Stimulated activated CD4-positive, alpha-beta T cell treated with anti-CD3 and anti-CD28 coated beads, Interleukin-1b, Interleukin-23, amount 100 ng/mL, for 4 hours (primary cell): Measurements from ENCODE around the gene EVX2.

Experiments used
- DNase-seq, 2 donors: peaks; one replicate each; pipeline ENCODE4 v3.0.0-alpha.2; 2020; ENCODE audit warnings: low read depth in 2 of 2

EVX2 gene

GRCh38 chr2:176122052-176122682 is 38.4 kb upstream of the EVX2 start:
- DNase-seq, result no peak

GRCh38 chr2:176121190-176122051 is 37.7 kb upstream of the EVX2 start:
- no peak for DNase-seq

- DNase-seq, result no peak
These were observed 36.8 kb upstream of the EVX2 start for GRCh38 chr2:176120364-176121189.

- no peak for DNase-seq
These were observed 35.0 kb upstream of the EVX2 start for GRCh38 chr2:176118601-176119339.

GRCh38 chr2:176117823-176118371 is 34.1 kb upstream of the EVX2 start:
- DNase-seq, result no peak

- DNase-seq, result no peak
These were observed 33.5 kb upstream of the EVX2 start for GRCh38 chr2:176117162-176117822.

- no peak for DNase-seq
These were observed 32.4 kb upstream of the EVX2 start, which contains the start of gene HOXD10 for GRCh38 chr2:176115883-176116813. Gene HOXD10 (plus strand): TSS chr2:176116778. CDS start chr2:176116834, 56 bp downstream.

GRCh38 chr2:176114930-176115625 is 31.3 kb upstream of the EVX2 start:
- no peak for DNase-seq

GRCh38 chr2:176114120-176114929 is 30.6 kb upstream of the EVX2 start:
- no peak for DNase-seq

- no peak for DNase-seq
These were observed 28.9 kb upstream of the EVX2 start for GRCh38 chr2:176112375-176113302.

GRCh38 chr2:176111846-176112374 is 28.1 kb upstream of the EVX2 start:
- DNase-seq, result no peak

- no peak for DNase-seq
These were observed 27.5 kb upstream of the EVX2 start for GRCh38 chr2:176111309-176111663.

- DNase-seq, result no peak
These were observed 26.9 kb upstream of the EVX2 start for GRCh38 chr2:176110415-176111308.

- no peak for DNase-seq
These were observed 26.2 kb upstream of the EVX2 start for GRCh38 chr2:176109946-176110345.

- no peak for DNase-seq
These were observed 25.6 kb upstream of the EVX2 start for GRCh38 chr2:176109192-176109901.
